Duodenal mucosa (tissue), 2 donors: ENCODE measurements around the gene MSI2.

Experiments used
- H3K27ac ChIP-seq: one replicate; pipeline ENCODE4 v1.7.0; 2013; ENCODE audit warnings: low read depth, low read length
- H3K27me3 ChIP-seq, 2 donors: one replicate each; pipeline ENCODE4 v1.7.0; 2013; ENCODE audit warnings: low read length in 2 of 2, control low read depth in 1 of 2; ENCODE audit not compliant: insufficient read depth in 2 of 2, control insufficient read depth in 1 of 2
- H3K36me3 ChIP-seq, 2 donors: one replicate each; pipeline ENCODE4 v1.7.0; 2013; ENCODE audit warnings: low read length in 2 of 2, control low read depth in 1 of 2; ENCODE audit not compliant: insufficient read depth in 2 of 2, control insufficient read depth in 1 of 2
- H3K4me1 ChIP-seq, 2 donors: one replicate each; pipeline ENCODE4 v1.7.0; 2013; ENCODE audit warnings: low read length in 2 of 2, control low read depth in 1 of 2; ENCODE audit not compliant: insufficient read depth in 2 of 2, control insufficient read depth in 1 of 2
- H3K4me3 ChIP-seq, 2 donors: one replicate each; pipeline ENCODE4 v1.7.0; 2013; ENCODE audit warnings: low read length in 2 of 2, low read depth in 1 of 2
- H3K9ac ChIP-seq, 2 donors: one replicate each; pipeline ENCODE4 v1.7.0; 2013; ENCODE audit warnings: low read length in 2 of 2, low read depth in 1 of 2
- H3K9me3 ChIP-seq, 2 donors: one replicate each; pipeline ENCODE4 v1.7.0; 2013; ENCODE audit warnings: low read length in 2 of 2, control low read depth in 1 of 2; ENCODE audit not compliant: control insufficient read depth in 1 of 2

MSI2 gene

DNA sequence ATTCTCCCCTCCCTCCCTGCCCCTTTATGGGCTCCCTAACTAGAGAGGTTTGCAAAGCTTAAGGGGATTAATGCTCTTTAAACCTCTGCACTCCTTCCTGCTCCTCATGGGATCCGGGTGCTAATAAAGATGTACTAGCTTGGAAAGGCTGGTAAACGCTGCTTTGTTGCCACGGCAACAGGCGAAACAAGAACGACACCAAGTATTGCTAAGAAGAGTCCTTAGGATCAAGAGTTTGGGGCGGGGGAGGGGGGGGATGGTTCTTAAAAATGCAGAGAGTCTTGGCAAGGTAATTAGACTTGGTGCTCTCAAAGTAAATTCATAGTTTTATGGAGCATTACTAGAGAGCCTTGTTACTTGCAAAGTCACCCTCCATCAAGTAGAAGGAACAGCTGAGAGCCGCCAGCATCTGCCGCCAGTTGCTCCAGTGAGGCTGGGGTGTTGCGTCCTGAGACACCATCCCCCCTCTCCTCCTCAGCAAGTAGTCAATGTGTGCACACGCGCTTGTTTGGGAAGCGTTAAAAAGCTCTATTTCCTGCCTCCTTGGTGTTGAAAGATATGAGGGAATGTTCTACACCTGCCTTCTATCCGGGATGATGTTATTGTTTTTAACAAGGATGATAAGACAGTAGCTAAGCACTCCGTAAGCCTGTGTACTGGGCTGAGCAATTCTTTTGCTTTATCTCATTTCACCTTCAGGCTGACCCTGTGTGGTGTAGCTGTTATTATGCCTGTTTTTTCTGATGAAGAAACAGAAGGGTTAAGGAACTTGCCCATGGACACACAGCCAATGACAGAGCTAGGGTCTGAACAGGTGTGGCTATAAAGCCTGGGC, 297.9 kb downstream of the MSI2 start:
- no peaks in the 10 kb centered on the region for H3K27me3 ChIP-seq
- no peak overlapping the region for H3K9ac ChIP-seq
- no peak overlapping the region for H3K4me3 ChIP-seq
- no peaks in the 10 kb centered on the region for H3K36me3 ChIP-seq
- peaks cover 10 to 15% of the 10 kb centered on the region in 2 donors for H3K4me1 ChIP-seq
- no peaks in the 10 kb centered on the region for H3K9me3 ChIP-seq
- H3K27ac ChIP-seq, result no peak overlapping the region

GRCh38 chr17:57554826-57555635, 298.7 kb downstream of the MSI2 start:
- no peaks in the 10 kb centered on the region for H3K36me3 ChIP-seq
- no peak overlapping the region for H3K4me3 ChIP-seq
- H3K9me3 ChIP-seq, result no peaks in the 10 kb centered on the region
- H3K9ac ChIP-seq, result no peak overlapping the region
- H3K4me1 ChIP-seq, result peaks cover 10 to 15% of the 10 kb centered on the region in 2 donors
- no peak overlapping the region for H3K27ac ChIP-seq
- no peaks in the 10 kb centered on the region for H3K27me3 ChIP-seq

DNA sequence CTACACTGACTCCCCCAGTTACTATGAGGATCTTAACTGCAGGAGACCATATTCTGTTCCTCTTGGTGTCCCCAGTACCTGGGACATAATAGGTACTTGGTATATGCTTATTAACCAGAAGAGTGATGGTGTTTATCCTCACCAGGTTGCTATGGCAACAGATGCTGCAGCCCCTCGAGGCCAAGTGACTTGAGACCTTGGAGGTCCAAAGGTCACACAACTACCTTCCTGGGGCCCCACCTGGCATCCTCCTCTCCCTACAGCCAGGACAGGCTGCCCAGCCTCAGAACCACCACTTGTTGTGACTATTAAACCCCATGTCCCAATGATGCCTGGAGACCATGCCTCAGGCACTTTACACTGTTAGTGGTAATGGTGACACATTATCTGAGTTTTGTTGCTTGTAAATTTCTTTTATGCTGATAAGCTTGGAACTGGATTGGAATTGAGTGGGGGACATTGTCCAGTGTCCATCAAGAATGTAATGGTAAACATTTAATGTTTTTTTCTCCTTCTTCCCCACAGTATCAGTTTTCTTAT, 299.4 kb downstream of the MSI2 start:
- no peak overlapping the region for H3K27ac ChIP-seq
- H3K4me1 ChIP-seq, result peaks cover 10 to 15% of the 10 kb centered on the region in 2 donors

DNA sequence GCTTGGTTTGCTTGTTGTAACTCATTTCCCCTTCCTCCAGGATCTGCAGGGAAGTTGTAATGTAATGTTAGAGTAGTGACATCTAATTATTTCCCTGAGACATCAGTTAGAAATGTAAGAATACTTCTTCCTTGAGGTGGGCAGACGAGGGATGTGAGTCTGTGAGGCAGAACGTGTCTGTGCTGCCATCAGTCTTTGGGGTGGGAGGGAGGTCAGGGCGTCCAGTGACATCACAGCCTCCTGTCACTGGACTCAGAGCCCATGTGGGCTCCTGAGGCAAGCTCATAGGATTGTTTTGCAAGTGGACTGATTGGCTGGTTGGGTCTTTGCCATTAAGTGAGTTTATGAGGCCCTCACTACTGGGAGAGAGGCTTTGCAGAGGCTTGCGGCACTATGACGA, 300.0 kb downstream of the MSI2 start:
- Histone ChIP-seq H3K4me1 (peaks cover 12 to 15% of the 10 kb centered on the region in 2 donors), H3K4me3 (no peak overlapping the region), H3K27me3 (no peaks in the 10 kb centered on the region), H3K9me3 (no peaks in the 10 kb centered on the region), H3K36me3 (no peaks in the 10 kb centered on the region), H3K9ac (no peak overlapping the region), H3K27ac (no peak overlapping the region)

More for the DNA sequence above, 299.4 kb downstream of the MSI2 start:
- H3K36me3 ChIP-seq, result no peaks in the 10 kb centered on the region
- no peak overlapping the region for H3K4me3 ChIP-seq
- no peaks in the 10 kb centered on the region for H3K9me3 ChIP-seq
- no peaks in the 10 kb centered on the region for H3K27me3 ChIP-seq
- no peak overlapping the region for H3K9ac ChIP-seq

DNA sequence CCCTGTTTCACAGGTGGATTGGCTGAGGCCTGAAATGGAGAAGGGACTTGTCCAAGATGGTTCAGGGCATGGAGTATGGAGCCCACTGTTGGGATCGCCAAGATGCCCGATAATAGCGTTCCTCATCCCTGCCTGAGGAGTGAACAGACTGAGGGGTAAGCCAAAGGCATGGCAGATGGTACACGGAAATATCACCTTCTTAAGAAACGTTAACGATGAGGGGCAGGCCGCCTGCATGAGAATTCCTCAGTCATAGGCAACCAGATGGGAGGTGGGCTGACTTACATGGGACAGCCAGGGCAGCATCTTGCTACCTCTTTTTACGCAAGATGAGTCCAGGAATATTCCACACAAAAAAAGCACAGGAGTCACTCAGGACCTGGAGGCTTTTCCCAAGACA, 300.7 kb downstream of the MSI2 start:
- Histone ChIP-seq H3K27ac (no peak overlapping the region), H3K4me3 (no peak overlapping the region)

GRCh38 chr17:57557416-57557815, 301.1 kb downstream of the MSI2 start:
- Histone ChIP-seq H3K27me3 (no peaks in the 10 kb centered on the region), H3K9ac (no peak overlapping the region), H3K27ac (no peak overlapping the region), H3K4me1 (peaks cover 11 to 14% of the 10 kb centered on the region in 2 donors), H3K9me3 (no peaks in the 10 kb centered on the region), H3K36me3 (no peaks in the 10 kb centered on the region), H3K4me3 (no peak overlapping the region)

More for the DNA sequence above, 300.7 kb downstream of the MSI2 start:
- Histone ChIP-seq H3K27me3 (no peaks in the 10 kb centered on the region), H3K4me1 (peaks cover 16% of the 10 kb centered on the region in 2 donors), H3K9ac (no peak overlapping the region), H3K36me3 (no peaks in the 10 kb centered on the region), H3K9me3 (no peaks in the 10 kb centered on the region)

DNA sequence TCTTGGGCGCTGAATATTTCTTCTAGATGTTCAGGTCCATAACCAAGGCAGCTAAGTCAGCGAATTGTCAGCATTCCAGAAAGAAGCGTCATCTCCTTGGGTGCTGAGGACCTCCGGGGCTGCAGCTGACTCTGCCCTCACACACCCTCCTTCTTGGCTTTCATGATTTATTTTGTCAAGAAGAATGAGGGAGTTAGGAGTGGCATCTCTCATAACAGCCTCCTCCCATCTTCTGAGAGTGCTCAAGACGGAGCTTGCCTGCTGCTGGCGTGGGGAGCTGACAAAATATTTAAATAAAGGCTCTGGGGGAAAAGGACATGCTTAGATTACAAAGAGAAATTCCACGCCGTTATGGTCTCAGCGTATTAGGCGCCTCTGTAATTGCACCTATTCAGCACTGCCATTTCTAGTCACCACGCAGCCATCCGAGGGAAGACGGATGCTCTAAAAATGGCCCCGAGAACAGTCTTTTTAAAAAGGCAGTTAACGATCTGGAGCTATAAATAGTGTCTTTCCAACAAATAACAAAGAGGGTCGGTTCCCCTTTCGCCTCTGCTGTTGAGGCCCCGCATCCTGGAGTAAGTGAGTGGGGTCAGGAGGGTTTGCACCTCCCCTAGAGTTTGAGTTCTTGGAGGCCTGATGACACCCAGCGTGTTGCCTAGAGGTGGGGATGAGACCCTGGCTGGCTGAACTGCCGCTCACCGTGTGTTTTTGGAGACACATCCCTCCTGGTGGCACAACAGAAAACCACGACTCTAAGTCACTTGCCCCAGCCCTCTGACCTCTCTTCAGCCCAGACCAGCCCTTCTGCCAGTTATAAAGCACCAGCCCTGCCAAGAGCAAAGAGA, 301.7 kb downstream of the MSI2 start:
- no peaks in the 10 kb centered on the region for H3K27me3 ChIP-seq
- H3K9me3 ChIP-seq, result no peaks in the 10 kb centered on the region
- H3K4me3 ChIP-seq, result no peak overlapping the region
- no peak overlapping the region for H3K27ac ChIP-seq
- H3K4me1 ChIP-seq, result peaks cover 5 to 14% of the 10 kb centered on the region in 2 donors
- no peak overlapping the region for H3K9ac ChIP-seq
- no peaks in the 10 kb centered on the region for H3K36me3 ChIP-seq

DNA sequence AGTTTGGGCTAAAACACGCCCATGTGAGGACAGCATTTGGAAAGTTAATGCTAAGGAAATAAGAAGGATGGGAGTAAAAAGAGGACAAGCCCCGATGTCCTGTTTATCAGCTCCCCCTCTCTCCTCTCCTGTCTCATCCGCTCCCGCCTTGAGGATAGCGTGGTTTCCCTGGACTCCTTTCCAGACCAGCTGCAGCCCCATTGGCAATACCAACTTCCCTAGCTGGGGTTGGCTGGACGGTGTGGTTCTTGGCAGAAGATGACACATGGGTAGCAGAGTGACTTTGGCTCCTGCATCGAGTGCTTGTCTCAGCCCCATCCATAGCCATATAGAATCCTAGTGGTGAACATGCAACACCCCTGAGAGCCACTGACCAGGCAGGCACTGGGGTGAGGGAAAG, 302.9 kb downstream of the MSI2 start:
- Histone ChIP-seq H3K4me1 (peaks cover 4 to 14% of the 10 kb centered on the region in 2 donors), H3K27ac (no peak overlapping the region)

DNA sequence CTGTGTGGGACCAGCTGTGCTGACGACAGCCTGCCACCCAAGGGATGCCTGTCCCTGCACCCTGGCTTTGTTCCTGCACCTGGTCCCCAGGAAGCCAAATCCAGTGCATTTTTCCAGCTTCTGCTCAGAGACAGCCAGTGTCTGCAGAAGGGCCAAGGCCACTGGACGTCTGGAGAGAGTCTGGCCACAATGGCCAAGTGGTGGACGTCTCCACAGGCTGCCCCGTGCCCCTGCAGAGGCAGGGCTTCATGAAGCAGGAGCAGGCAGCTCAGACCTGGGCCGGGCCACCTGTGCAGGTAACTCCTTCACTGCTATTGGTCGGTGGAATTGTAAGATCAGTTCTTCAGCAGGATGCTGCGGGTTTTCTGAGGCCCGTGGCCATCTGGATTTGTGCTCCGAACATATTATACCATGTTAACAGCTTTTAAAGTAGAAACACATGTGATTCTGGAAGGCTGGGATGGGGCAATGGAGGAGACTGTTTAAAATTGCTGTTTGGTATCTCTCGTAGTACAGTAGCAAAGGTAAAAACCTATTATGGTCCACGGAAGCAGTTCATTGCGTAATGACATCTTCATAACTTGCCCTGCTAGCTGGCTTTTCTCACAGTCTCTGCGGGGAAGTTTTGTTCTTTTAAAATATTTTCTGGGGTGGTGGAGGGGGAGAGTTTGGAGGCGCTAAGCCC, 303.5 kb downstream of the MSI2 start:
- Histone ChIP-seq H3K4me1 (peaks cover 6 to 18% of the 10 kb centered on the region in 2 donors), H3K36me3 (no peaks in the 10 kb centered on the region), H3K27me3 (no peaks in the 10 kb centered on the region), H3K27ac (no peak overlapping the region), H3K9me3 (no peaks in the 10 kb centered on the region), H3K9ac (no peak overlapping the region), H3K4me3 (no peak overlapping the region)

More for the DNA sequence above, 302.9 kb downstream of the MSI2 start:
- no peaks in the 10 kb centered on the region for H3K27me3 ChIP-seq
- H3K9me3 ChIP-seq, result no peaks in the 10 kb centered on the region
- no peak overlapping the region for H3K4me3 ChIP-seq
- H3K36me3 ChIP-seq, result no peaks in the 10 kb centered on the region
- no peak overlapping the region for H3K9ac ChIP-seq
